ENCODE results near the gene SPINK8. TPM values are rescaled to one million over a fixed set of nuclear protein-coding genes. Genes with fewer than 3 reads are reported as not detected.
"Not testable (repeated sequence)": the region's sequence is repeated elsewhere in the genome, so short reads cannot be mapped to it uniquely, and the experiment has no call there.

SPINK8 gene
- total and polyA plus RNA-seq, 2 donors (not counting 1 experiment from before 2014, with no cell fraction given) = not detected

DNA sequence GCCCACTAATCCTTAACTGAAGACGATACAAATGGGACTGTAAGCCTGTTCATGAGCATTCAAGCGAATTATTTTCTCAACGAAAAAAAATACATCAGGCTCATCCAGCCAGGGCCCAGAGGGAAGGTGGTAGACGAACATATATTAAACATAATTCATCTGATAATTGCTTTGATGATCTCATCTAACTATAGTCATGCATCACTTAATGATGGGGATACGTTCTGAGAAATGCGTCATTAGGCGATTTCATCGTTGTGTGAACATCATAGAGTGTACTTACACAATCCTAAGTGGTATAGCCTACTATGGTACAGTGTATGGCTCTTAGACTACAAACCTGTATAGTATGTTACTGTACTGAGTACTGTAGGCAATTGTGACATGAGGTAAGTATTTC lies 10.0 kb upstream of the SPINK8 start:
- DNase-seq (ENCODE audit: low read depth in 2 of 2) = no peak
- no peak overlapping the region for H3K4me2 ChIP-seq (ENCODE audit: extremely low read depth, insufficient read depth, low read length)
- H3K27me3 ChIP-seq (ENCODE audit: control insufficient read depth, insufficient read depth, low read length) = peaks cover 5% of the 10 kb centered on the region
- no peak overlapping the region for H3K27ac ChIP-seq (ENCODE audit: insufficient read depth, low read length)
- H3K79me2 ChIP-seq (ENCODE audit: control insufficient read depth, insufficient read depth, low read length) = no peaks in the 10 kb centered on the region
- H4K20me1 ChIP-seq (ENCODE audit: control insufficient read depth, extremely low read depth, insufficient read depth, low read length) = no peaks in the 10 kb centered on the region
- no peak overlapping the region for H3K9ac ChIP-seq (ENCODE audit: insufficient read depth, low read length)
- TF ChIP-seq CTCF (conservative IDR thresholded peaks at IDR 0.05 in 1 of 2, IDR thresholded peaks at IDR 0.05 in 1 of 2; ENCODE audit: low read depth in 1 of 2, low read length in 2 of 2) = no peak
- TF ChIP-seq EZH2 (IDR thresholded peaks at IDR 0.05; ENCODE audit: low read length, missing control alignments) = no peak
- no peaks in the 10 kb centered on the region for H3K4me1 ChIP-seq (ENCODE audit: control insufficient read depth, extremely low read depth, insufficient read depth, low read length)
- no peaks in the 10 kb centered on the region for H3K9me3 ChIP-seq (ENCODE audit: control insufficient read depth, insufficient read depth, low read depth, low read length)
- H3K4me3 ChIP-seq (replicated peaks in 1 of 4; ENCODE audit: control extremely low read depth in 1 of 4, insufficient read depth in 1 of 4, low read depth in 3 of 4, low read length in 4 of 4) = no peak overlapping the region
- H2AFZ ChIP-seq (ENCODE audit: low read length) = no peak overlapping the region
- H3K36me3 ChIP-seq (ENCODE audit: control insufficient read depth, insufficient read depth, low read length) = no peaks in the 10 kb centered on the region

DNA sequence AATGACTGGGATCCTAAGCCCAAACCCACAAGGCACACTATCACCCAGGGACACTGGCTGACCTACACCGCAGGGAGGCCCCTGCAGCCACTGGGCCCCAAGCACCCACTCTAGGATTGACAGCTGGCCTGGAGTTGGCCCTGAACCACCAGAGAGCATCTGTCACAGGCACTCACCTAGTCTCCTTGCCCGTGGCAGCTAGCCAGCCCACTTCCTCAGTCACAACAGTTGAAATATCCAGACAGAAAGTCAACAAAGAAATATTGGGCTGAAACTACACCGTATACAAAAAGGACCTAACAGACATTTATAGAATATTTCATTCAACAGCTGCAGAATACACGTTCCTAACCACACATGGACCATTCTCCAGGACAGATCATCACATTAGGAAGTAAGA lies 5.2 kb upstream of the SPINK8 start:
- H3K27me3 ChIP-seq (ENCODE audit: control insufficient read depth, insufficient read depth, low read length) = peaks cover 2% of the 10 kb centered on the region
- no peak overlapping the region for H2AFZ ChIP-seq (ENCODE audit: low read length)
- H3K9me3 ChIP-seq (ENCODE audit: control insufficient read depth, insufficient read depth, low read depth, low read length) = no peaks in the 10 kb centered on the region
- H3K4me3 ChIP-seq (replicated peaks in 1 of 4; ENCODE audit: control extremely low read depth in 1 of 4, insufficient read depth in 1 of 4, low read depth in 3 of 4, low read length in 4 of 4) = no peak overlapping the region
- no peak overlapping the region for H3K9ac ChIP-seq (ENCODE audit: insufficient read depth, low read length)
- H3K4me2 ChIP-seq (ENCODE audit: extremely low read depth, insufficient read depth, low read length) = no peak overlapping the region
- DNase-seq (ENCODE audit: low read depth in 2 of 2) = peak in 1 of 2 donors; percentile 9
- no peaks in the 10 kb centered on the region for H3K79me2 ChIP-seq (ENCODE audit: control insufficient read depth, insufficient read depth, low read length)
- H3K27ac ChIP-seq (ENCODE audit: insufficient read depth, low read length) = no peak overlapping the region
- H3K4me1 ChIP-seq (ENCODE audit: control insufficient read depth, extremely low read depth, insufficient read depth, low read length) = peaks cover 4% of the 10 kb centered on the region
- H3K36me3 ChIP-seq (ENCODE audit: control insufficient read depth, insufficient read depth, low read length) = no peaks in the 10 kb centered on the region
- TF ChIP-seq CTCF (conservative IDR thresholded peaks at IDR 0.05 in 1 of 2, IDR thresholded peaks at IDR 0.05 in 1 of 2; ENCODE audit: low read depth in 1 of 2, low read length in 2 of 2) (no peak), EZH2 (IDR thresholded peaks at IDR 0.05; ENCODE audit: low read length, missing control alignments) (no peak)
- H4K20me1 ChIP-seq (ENCODE audit: control insufficient read depth, extremely low read depth, insufficient read depth, low read length) = no peaks in the 10 kb centered on the region

GRCh38 chr3:48337536-48337935 lies 4.1 kb upstream of the SPINK8 start:
- H3K27ac ChIP-seq (ENCODE audit: insufficient read depth, low read length); H3K27me3 ChIP-seq (ENCODE audit: control insufficient read depth, insufficient read depth, low read length); H3K4me2 ChIP-seq (ENCODE audit: extremely low read depth, insufficient read depth, low read length); H3K79me2 ChIP-seq (ENCODE audit: control insufficient read depth, insufficient read depth, low read length); H4K20me1 ChIP-seq (ENCODE audit: control insufficient read depth, extremely low read depth, insufficient read depth, low read length); H3K9me3 ChIP-seq (ENCODE audit: control insufficient read depth, insufficient read depth, low read depth, low read length); H3K4me1 ChIP-seq (ENCODE audit: control insufficient read depth, extremely low read depth, insufficient read depth, low read length); H3K9ac ChIP-seq (ENCODE audit: insufficient read depth, low read length); H3K36me3 ChIP-seq (ENCODE audit: control insufficient read depth, insufficient read depth, low read length); H3K4me3 ChIP-seq (replicated peaks in 1 of 4; ENCODE audit: control extremely low read depth in 1 of 4, insufficient read depth in 1 of 4, low read depth in 3 of 4, low read length in 4 of 4); H2AFZ ChIP-seq (ENCODE audit: low read length): not testable (repeated sequence)
- DNase-seq (ENCODE audit: low read depth in 2 of 2) = peak; percentile 15 to 38

GRCh38 chr3:48335286-48335685 lies 1.8 kb upstream of the SPINK8 start:
- H3K79me2 ChIP-seq (ENCODE audit: control insufficient read depth, insufficient read depth, low read length); H3K27ac ChIP-seq (ENCODE audit: insufficient read depth, low read length); H3K9me3 ChIP-seq (ENCODE audit: control insufficient read depth, insufficient read depth, low read depth, low read length); H3K9ac ChIP-seq (ENCODE audit: insufficient read depth, low read length); H2AFZ ChIP-seq (ENCODE audit: low read length); H3K27me3 ChIP-seq (ENCODE audit: control insufficient read depth, insufficient read depth, low read length); DNase-seq (ENCODE audit: low read depth in 2 of 2); H3K4me2 ChIP-seq (ENCODE audit: extremely low read depth, insufficient read depth, low read length); H3K4me3 ChIP-seq (replicated peaks in 1 of 4; ENCODE audit: control extremely low read depth in 1 of 4, insufficient read depth in 1 of 4, low read depth in 3 of 4, low read length in 4 of 4); H4K20me1 ChIP-seq (ENCODE audit: control insufficient read depth, extremely low read depth, insufficient read depth, low read length); H3K36me3 ChIP-seq (ENCODE audit: control insufficient read depth, insufficient read depth, low read length); H3K4me1 ChIP-seq (ENCODE audit: control insufficient read depth, extremely low read depth, insufficient read depth, low read length): not testable (repeated sequence)
